HG03575 (cell line): ENCODE measurements around the gene KCNE2.

Source experiments
- ATAC-seq: cut with Tn5 transposase; IDR thresholded peaks from one replicate; pipeline ENCODE4 v1.9.1; 2021; ENCODE audit not compliant: unreplicated experiment, insufficient number of reproducible peaks, low FRiP score; ENCODE audit errors: extremely low read depth

The KCNE2 gene

GRCh38 chr21:34363733-34364132 lies at the start of gene KCNE2:
Gene KCNE2 (plus strand): TSS chr21:34364006. CDS start chr21:34370479, 6,473 bp downstream.
- no peak for ATAC-seq

- no peak for ATAC-seq
Measured at GRCh38 chr21:34319585-34319984, 44.2 kb upstream of the KCNE2 start.

- no peak for ATAC-seq
Measured at GRCh38 chr21:34320011-34320410, 43.8 kb upstream of the KCNE2 start.

- no peak for ATAC-seq
Measured at GRCh38 chr21:34330055-34330454, 33.8 kb upstream of the KCNE2 start.

- ATAC-seq = no peak
Measured at GRCh38 chr21:34331726-34332125, 32.1 kb upstream of the KCNE2 start.

- no peak for ATAC-seq
Measured at GRCh38 chr21:34332347-34332746, 31.5 kb upstream of the KCNE2 start.

- no peak for ATAC-seq
Measured at GRCh38 chr21:34333121-34333739, 30.6 kb upstream of the KCNE2 start.

GRCh38 chr21:34335316-34335715 lies 28.5 kb upstream of the KCNE2 start:
- ATAC-seq = no peak

GRCh38 chr21:34336245-34336644 lies 27.6 kb upstream of the KCNE2 start:
- no peak for ATAC-seq

- no peak for ATAC-seq
Measured at GRCh38 chr21:34336756-34337391, 26.9 kb upstream of the KCNE2 start.

- no peak for ATAC-seq
Measured at GRCh38 chr21:34337741-34338140, 26.1 kb upstream of the KCNE2 start.

GRCh38 chr21:34338226-34338625 lies 25.6 kb upstream of the KCNE2 start:
- ATAC-seq = no peak

- no peak for ATAC-seq
Measured at GRCh38 chr21:34340061-34340460, 23.7 kb upstream of the KCNE2 start.

GRCh38 chr21:34342476-34342875 lies 21.3 kb upstream of the KCNE2 start:
- no peak for ATAC-seq

- ATAC-seq = no peak
Measured at GRCh38 chr21:34343347-34343746, 20.5 kb upstream of the KCNE2 start.

GRCh38 chr21:34343838-34344381 lies 19.9 kb upstream of the KCNE2 start:
- no peak for ATAC-seq

GRCh38 chr21:34344584-34344983 lies 19.2 kb upstream of the KCNE2 start:
- ATAC-seq = no peak

GRCh38 chr21:34345091-34345871 lies 18.5 kb upstream of the KCNE2 start:
- no peak for ATAC-seq

- ATAC-seq = no peak
Measured at GRCh38 chr21:34345892-34346291, 17.9 kb upstream of the KCNE2 start.
